T-helper 2 cell treated with Interferon-gamma antibody and Interleukin-4, amounts not matched to agents 100 ng/mL and 5 ng/mL, for 36 hours (primary cell): ENCODE results near the gene SLC12A9. TPM values are rescaled to one million over a fixed set of nuclear protein-coding genes. Genes with fewer than 3 reads are reported as not detected.

Source experiments
- intact Hi-C: fragments of 100-400 bp; cut with micrococcal nuclease; formaldehyde crosslinking; loops from one replicate; pipeline ENCODE4 v1.15.1; 2023
- total RNA-seq: library from RNA; stranded (reverse); gene quantifications from 2 replicates; pipeline ENCODE4 v1.2.3, GENCODE V29; 2022

The SLC12A9 gene
- total RNA-seq, 1 donor from 2014 or later, result 45.6 TPM

DNA sequence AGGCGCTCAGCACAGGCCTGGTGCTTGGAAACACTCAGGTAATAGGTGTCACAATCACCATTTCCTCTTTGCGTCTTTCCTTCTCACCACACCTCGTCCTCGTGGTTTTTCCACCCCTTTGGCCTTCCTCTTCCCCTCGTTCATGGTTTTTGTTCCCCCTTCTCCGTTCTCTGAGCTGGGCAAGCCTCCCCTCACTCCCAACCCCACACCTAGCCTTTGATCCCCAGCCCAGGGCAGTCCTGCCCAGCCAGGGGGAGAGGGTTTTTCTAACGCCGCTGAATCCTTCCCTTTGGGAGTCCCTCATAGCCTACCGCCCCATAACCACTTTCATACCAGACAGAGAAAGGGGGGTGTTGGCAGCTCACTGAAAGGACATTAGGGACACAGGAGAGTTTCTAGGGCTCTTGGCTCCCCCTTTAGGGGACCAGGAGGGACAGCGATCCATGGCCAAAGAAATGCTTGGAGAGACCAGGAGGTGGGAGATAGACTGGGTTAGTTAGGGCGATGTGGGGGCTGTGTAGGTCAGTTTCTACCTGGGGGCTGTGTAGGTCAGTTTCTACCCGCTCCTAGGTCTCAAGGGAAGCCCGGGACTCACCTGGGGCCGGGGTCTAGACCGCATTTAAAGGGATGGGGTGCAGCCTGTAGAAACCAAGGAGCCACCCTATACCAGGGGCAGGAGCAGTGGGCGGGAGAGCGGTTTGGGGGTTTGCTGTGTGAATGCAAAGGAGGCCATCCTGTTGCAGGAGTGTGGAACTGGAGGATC lies 26.6 kb upstream of the SLC12A9 start:
- intact Hi-C loops, result no loop called here

- intact Hi-C loops, result no loop called here
Observed at GRCh38 chr7:100826514-100827329, 25.8 kb upstream of the SLC12A9 start.

- intact Hi-C loops, result no loop called here
Observed at GRCh38 chr7:100827330-100828226, 24.9 kb upstream of the SLC12A9 start, which contains the start of gene EPHB4. Gene EPHB4 (minus strand): TSS chr7:100827523. CDS start chr7:100827030, 493 bp downstream.

- intact Hi-C loops, result no loop called here
Observed at GRCh38 chr7:100829150-100829716, 23.3 kb upstream of the SLC12A9 start.

GRCh38 chr7:100830396-100830795 lies 22.1 kb upstream of the SLC12A9 start:
- intact Hi-C loops, result no loop called here

GRCh38 chr7:100832281-100832633 lies 20.3 kb upstream of the SLC12A9 start:
- intact Hi-C loops, result no loop called here

GRCh38 chr7:100835903-100836811 lies 16.4 kb upstream of the SLC12A9 start:
- intact Hi-C loops, result loop anchor here (5.0 kb wide), 1 partner anchor 34 kb away; no protein-coding TSS in a partner anchor

DNA sequence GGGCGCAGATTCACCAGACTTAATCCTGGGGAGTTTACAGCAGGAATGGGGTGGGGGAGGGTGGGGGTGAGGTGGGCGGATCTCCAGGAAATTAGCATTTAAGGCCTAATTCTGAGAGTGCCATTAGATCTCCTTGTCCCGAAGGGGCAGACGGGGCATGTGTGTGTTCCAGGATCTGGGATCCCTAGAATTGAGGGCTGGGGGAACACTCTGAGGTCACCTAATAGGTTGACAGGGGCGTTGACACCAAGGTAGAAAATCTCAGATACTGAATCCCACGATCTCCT lies 15.8 kb upstream of the SLC12A9 start:
- intact Hi-C loops, result loop anchor here (5.0 kb wide), 1 partner anchor 34 kb away; no protein-coding TSS in a partner anchor

GRCh38 chr7:100837099-100837836 lies 15.2 kb upstream of the SLC12A9 start:
- intact Hi-C loops, result loop anchor here (5.0 kb wide), 1 partner anchor 35 kb away; no protein-coding TSS in a partner anchor

- intact Hi-C loops, result loop anchor here (5.0 kb wide), 1 partner anchor 37 kb away; no protein-coding TSS in a partner anchor
Observed at GRCh38 chr7:100839361-100839760, 13.2 kb upstream of the SLC12A9 start.

DNA sequence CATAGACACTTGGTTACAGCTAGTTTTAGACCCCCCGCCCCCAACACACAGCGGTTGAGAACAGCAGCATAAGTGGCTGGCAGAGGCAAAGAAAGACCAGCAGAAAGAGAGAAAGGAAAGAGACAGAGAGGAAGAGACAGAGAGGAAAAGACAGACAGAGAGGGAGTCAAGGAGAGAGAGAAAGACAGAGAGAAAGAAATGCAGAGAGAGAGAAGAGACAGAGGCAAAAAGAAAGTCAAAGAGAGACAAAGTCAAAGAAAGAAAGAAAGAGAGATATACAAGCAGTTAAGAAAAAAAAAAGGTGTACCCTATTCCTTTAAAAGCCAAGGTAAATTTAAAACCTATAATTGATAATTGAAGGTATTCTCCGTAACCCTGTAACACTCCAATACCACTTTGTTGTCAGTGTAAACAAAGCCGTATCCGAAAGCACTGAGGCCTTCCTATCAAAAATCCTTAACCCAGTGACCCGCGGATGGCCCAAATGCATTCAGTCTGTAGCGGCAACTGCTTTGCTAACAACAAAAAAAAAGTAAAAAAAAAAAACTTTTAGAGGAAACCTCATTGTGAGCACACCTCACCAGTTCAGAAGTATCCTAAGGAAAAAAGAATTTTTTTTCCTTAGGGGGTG lies 11.9 kb upstream of the SLC12A9 start:
- intact Hi-C loops, result no loop called here

GRCh38 chr7:100847360-100847759 lies 5.2 kb upstream of the SLC12A9 start:
- intact Hi-C loops, result no loop called here

DNA sequence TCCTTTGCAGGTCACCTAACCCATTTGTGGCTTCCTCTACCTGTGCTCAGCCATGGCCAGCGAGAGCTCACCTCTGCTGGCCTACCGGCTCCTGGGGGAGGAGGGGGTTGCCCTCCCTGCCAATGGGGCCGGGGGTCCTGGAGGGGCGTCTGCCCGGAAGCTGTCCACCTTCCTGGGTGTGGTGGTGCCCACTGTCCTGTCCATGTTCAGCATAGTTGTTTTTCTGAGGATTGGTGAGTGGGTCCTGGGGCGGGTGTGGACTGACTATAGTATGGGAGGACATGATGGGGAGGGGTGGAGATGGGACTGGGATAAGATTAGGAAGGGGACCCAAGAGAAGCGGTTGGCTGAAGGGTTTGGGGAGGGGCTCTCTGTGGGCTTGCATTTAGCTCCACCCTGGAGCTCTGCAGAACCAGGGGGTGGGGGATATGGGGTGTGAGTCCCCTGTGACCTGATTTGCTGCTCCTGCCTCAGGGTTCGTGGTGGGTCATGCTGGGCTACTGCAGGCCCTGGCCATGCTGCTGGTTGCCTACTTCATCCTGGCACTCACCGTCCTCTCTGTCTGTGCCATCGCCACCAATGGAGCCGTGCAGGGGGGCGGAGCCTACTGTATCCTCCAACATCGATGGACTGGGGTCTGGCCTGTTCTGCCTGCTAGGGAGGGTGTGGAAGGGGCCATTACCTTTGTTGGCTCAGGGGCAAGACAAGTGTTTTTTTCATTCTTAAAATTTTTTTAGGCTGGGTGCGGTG lies 1.8 kb downstream of the SLC12A9 start:
- intact Hi-C loops, result loop anchor here (5.0 kb wide), 1 partner anchor 162 kb away; the partner anchor contains the start of gene GIGYF1

- intact Hi-C loops, result loop anchor here (5.0 kb wide), 1 partner anchor 163 kb away; the partner anchor contains the start of gene GIGYF1
Observed at GRCh38 chr7:100854899-100855298, 2.4 kb downstream of the SLC12A9 start.

DNA sequence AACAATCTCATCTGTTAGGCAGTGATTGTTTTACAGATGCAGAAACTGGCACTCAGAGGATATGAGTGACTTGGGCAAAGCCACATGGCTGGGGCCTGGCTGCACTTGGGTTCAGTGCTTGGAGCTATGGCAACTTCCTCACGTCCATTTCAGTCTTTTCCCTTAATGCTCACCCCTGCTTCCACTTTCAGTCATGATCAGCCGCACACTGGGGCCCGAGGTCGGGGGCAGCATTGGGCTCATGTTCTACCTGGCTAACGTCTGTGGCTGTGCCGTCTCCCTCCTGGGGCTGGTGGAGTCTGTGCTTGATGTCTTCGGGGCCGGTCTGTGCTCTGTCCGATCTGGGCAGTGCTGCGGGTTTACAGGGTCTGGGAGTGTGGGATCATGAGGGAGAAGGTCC lies 3.0 kb downstream of the SLC12A9 start:
- intact Hi-C loops, result no loop called here

GRCh38 chr7:100856871-100857282 lies 4.4 kb downstream of the SLC12A9 start:
- intact Hi-C loops, result no loop called here

DNA sequence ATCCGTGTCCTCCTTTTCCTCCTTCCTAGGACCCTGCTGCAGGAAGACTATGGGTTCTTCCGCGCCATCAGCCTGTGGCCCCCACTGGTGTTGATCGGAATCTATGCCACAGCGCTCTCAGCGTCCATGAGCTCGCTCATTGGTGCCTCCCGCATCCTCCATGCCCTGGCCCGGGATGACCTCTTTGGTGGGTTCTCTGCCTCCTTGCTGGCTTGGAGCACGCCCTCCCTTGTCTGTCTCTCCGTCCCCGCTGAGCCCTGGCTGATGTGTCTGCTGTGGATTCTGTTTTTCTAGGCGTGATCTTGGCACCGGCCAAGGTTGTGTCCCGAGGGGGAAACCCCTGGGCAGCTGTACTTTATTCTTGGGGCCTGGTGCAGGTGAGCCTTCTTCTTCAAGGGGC lies 7.3 kb downstream of the SLC12A9 start:
- intact Hi-C loops, result no loop called here
